UCSD-AML1 (cell line): ENCODE data around the gene PRPF40B.

ENCODE experiments used
- DNase-seq: peaks from one replicate; lab custom pipeline; 2025; ENCODE audit not compliant: unreplicated experiment; lab: John Stamatoyannopoulos, UW

PRPF40B gene

GRCh38 chr12:49635036-49635435 is 11.7 kb downstream of the PRPF40B start:
- DNase-seq: no peak

GRCh38 chr12:49635656-49636055 is 12.3 kb downstream of the PRPF40B start:
- no peak for DNase-seq

GRCh38 chr12:49636574-49636973 is 13.2 kb downstream of the PRPF40B start:
- no peak for DNase-seq

GRCh38 chr12:49636979-49637755 is 13.8 kb downstream of the PRPF40B start:
- DNase-seq: peak; percentile 58

- no peak for DNase-seq
Measured at GRCh38 chr12:49641748-49642369, 18.5 kb downstream of the PRPF40B start.

- DNase-seq: no peak
Measured at GRCh38 chr12:49642370-49642802, 19.0 kb downstream of the PRPF40B start.

- DNase-seq: no peak
Measured at GRCh38 chr12:49643135-49643534, 19.8 kb downstream of the PRPF40B start.

- no peak for DNase-seq
Measured at GRCh38 chr12:49643961-49644619, 20.7 kb downstream of the PRPF40B start.

GRCh38 chr12:49644620-49644994 is 21.2 kb downstream of the PRPF40B start:
- DNase-seq: peak; percentile 71

- no peak for DNase-seq
Measured at GRCh38 chr12:49645146-49646039, 22.0 kb downstream of the PRPF40B start.

GRCh38 chr12:49646331-49646830 is 23.0 kb downstream of the PRPF40B start:
- no peak for DNase-seq

GRCh38 chr12:49646871-49647654 is 23.7 kb downstream of the PRPF40B start:
- no peak for DNase-seq

- no peak for DNase-seq
Measured at GRCh38 chr12:49647827-49648711, 24.7 kb downstream of the PRPF40B start.

- no peak for DNase-seq
Measured at GRCh38 chr12:49648712-49649003, 25.3 kb downstream of the PRPF40B start.

- DNase-seq: no peak
Measured at GRCh38 chr12:49649445-49649844, 26.1 kb downstream of the PRPF40B start.

GRCh38 chr12:49649892-49650291 is 26.5 kb downstream of the PRPF40B start:
- DNase-seq: no peak

GRCh38 chr12:49651855-49652254 is 28.5 kb downstream of the PRPF40B start:
- no peak for DNase-seq

GRCh38 chr12:49652921-49653520 is 29.7 kb downstream of the PRPF40B start:
- DNase-seq: no peak

- no peak for DNase-seq
Measured at GRCh38 chr12:49654715-49655114, 31.4 kb downstream of the PRPF40B start.
